OCI-LY7 (cell line): ENCODE measurements around the gene HSF2. TPM values are rescaled to one million over a fixed set of nuclear protein-coding genes. Genes with fewer than 3 reads are reported as not detected.

Source experiments
- BruUV-seq: library from RNA; stranded (reverse); fragments of 400-500 nt; replicated peaks from 2 replicates; lab custom pipeline; 2021; lab: Mats Ljungman, UMichigan
- CTCF ChIA-PET: fragments of 300-600 bp; sonication (Branson Sonifier 250); formaldehyde crosslinking; loops from one replicate; lab custom pipeline; 2022; ENCODE audit warnings: antibody characterized with exemption; ENCODE audit not compliant: unreplicated experiment; lab: Charles Lee
- POLR2A ChIA-PET: fragments of 300-600 bp; sonication (Branson Sonifier 250); formaldehyde crosslinking; loops from one replicate; lab custom pipeline; 2022; ENCODE audit warnings: antibody characterized with exemption; lab: Charles Lee
- DNase-seq: peaks from one replicate; pipeline ENCODE4 v3.0.0-alpha.2; 2015; ENCODE audit warnings: low spot score
- H2AFZ ChIP-seq: fragments of 200-600 bp; sonication (generic), shearing (Covaris generic); 2 replicates; pipeline ENCODE4 v1.6.1; 2014; ENCODE audit warnings: mild to moderate bottlenecking, antibody characterized with exemption, low read length, moderate library complexity
- H3K27ac ChIP-seq: fragments of 200-600 bp; sonication (generic); 2 replicates; pipeline ENCODE4 v1.5.1; 2014; ENCODE audit warnings: mixed run types, low read depth, mild to moderate bottlenecking, moderate library complexity, low read length, inconsistent platforms; ENCODE audit not compliant: poor library complexity, severe bottlenecking
- H3K36me3 ChIP-seq: fragments of 200-600 bp; sonication (generic); 2 replicates; pipeline ENCODE4 v1.6.1; 2014; ENCODE audit warnings: mild to moderate bottlenecking, antibody characterized with exemption, low read length, moderate library complexity, mixed read lengths; ENCODE audit not compliant: insufficient read depth
- H3K4me1 ChIP-seq: fragments of 200-600 bp; sonication (generic); 2 replicates; pipeline ENCODE4 v1.5.1; 2014; ENCODE audit warnings: mild to moderate bottlenecking, low read length; ENCODE audit not compliant: insufficient read depth, poor library complexity, severe bottlenecking
- H3K4me2 ChIP-seq: fragments of 200-600 bp; sonication (generic); 2 replicates; pipeline ENCODE4 v1.6.1; 2014; ENCODE audit warnings: mild to moderate bottlenecking, low read length
- H3K4me3 ChIP-seq: fragments of 200-600 bp; sonication (generic); 2 replicates; pipeline ENCODE4 v1.5.1; 2014; ENCODE audit warnings: mild to moderate bottlenecking, low read depth, low read length; ENCODE audit not compliant: poor library complexity, severe bottlenecking
- H3K79me2 ChIP-seq: fragments of 200-600 bp; sonication (generic); 2 replicates; pipeline ENCODE4 v1.6.1; 2016; ENCODE audit warnings: low read depth, mild to moderate bottlenecking, low read length, moderate library complexity, mixed read lengths; ENCODE audit not compliant: insufficient read depth
- H3K9me2 ChIP-seq: fragments of 200-600 bp; sonication (generic); 2 replicates; pipeline ENCODE4 v1.6.1; 2016; ENCODE audit warnings: mild to moderate bottlenecking, low read length, mixed read lengths; ENCODE audit not compliant: insufficient read depth
- H3K9me3 ChIP-seq: fragments of 200-600 bp; sonication (generic); 2 replicates; pipeline ENCODE4 v1.6.1; 2014; ENCODE audit warnings: mild to moderate bottlenecking, mixed run types, low read length, mixed read lengths
- H4K20me1 ChIP-seq: fragments of 200-600 bp; sonication (generic); 2 replicates; pipeline ENCODE4 v1.6.1; 2014; ENCODE audit warnings: mild to moderate bottlenecking, antibody characterized with exemption, low read length, moderate library complexity, mixed read lengths; ENCODE audit not compliant: insufficient read depth
- EZH2phosphoT487 ChIP-seq: fragments of 200-600 bp; sonication (generic); IDR thresholded peaks from 2 replicates; pipeline ENCODE4 v1.6.1; 2018; ENCODE audit warnings: low read depth, borderline replicate concordance, mild to moderate bottlenecking, mixed run types, antibody characterized with exemption, low read length, moderate library complexity, mixed read lengths
- intact Hi-C: fragments of 100-400 bp; cut with micrococcal nuclease; formaldehyde crosslinking; loops from one replicate; pipeline ENCODE4 v1.10.0; 2022; ENCODE audit not compliant: unreplicated experiment
- total RNA-seq, 2 experiments: library from RNA; depleted of rRNA in 1 of 2; stranded (reverse); fragments of >200 nt in 1 of 2; shearing (Covaris generic) in 1 of 2; gene quantifications; 2 replicates each; pipeline ENCODE4 v1.2.3, GENCODE V29; 2014 to 2022
- TF ChIP-seq, protein P1 (sequence below): fragments of 200-600 bp; sonication (generic); conservative IDR thresholded peaks from 2 replicates; pipeline ENCODE4 v1.5.1; 2014; ENCODE audit warnings: mild to moderate bottlenecking, antibody characterized with exemption, low read length, moderate library complexity, mixed read lengths

Gene HSF2
- total RNA-seq, 2 experiments from 2014 or later = 12.1 to 29.6 TPM

GRCh38 chr6:122472022-122472340 is 72.5 kb downstream of the HSF2 start:
- BruUV-seq = no TSS peak
- peaks cover 52% of the 10 kb centered on the region for H3K79me2 ChIP-seq
- TF ChIP-seq, protein P1, sequence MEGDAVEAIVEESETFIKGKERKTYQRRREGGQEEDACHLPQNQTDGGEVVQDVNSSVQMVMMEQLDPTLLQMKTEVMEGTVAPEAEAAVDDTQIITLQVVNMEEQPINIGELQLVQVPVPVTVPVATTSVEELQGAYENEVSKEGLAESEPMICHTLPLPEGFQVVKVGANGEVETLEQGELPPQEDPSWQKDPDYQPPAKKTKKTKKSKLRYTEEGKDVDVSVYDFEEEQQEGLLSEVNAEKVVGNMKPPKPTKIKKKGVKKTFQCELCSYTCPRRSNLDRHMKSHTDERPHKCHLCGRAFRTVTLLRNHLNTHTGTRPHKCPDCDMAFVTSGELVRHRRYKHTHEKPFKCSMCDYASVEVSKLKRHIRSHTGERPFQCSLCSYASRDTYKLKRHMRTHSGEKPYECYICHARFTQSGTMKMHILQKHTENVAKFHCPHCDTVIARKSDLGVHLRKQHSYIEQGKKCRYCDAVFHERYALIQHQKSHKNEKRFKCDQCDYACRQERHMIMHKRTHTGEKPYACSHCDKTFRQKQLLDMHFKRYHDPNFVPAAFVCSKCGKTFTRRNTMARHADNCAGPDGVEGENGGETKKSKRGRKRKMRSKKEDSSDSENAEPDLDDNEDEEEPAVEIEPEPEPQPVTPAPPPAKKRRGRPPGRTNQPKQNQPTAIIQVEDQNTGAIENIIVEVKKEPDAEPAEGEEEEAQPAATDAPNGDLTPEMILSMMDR = no peak
- TF ChIP-seq EZH2phosphoT487 = no peak
- 0 out of 2 replicates have a peak, but pooled peaks cover 5% of the 10 kb centered on the region for H4K20me1 ChIP-seq
- ChIA-PET POLR2A (interaction anchor here (0.7 to 2.4 kb wide), 5 partner anchors 18 to 388 kb away, joined by 3 to 7 read pairs (median 5); no protein-coding TSS in a partner anchor), CTCF (no interaction called here)
- peak overlapping the region; percentile 59 for H3K27ac ChIP-seq
- peak overlapping the region; percentile 97 for H2AFZ ChIP-seq
- no peaks in the 10 kb centered on the region for H3K9me2 ChIP-seq
- no peak for DNase-seq
- no peaks in the 10 kb centered on the region for H3K9me3 ChIP-seq
- peak overlapping the region; percentile 86 for H3K4me2 ChIP-seq
- intact Hi-C loops = no loop called here
- H3K36me3 ChIP-seq = peaks cover 2% of the 10 kb centered on the region; the same call in 1 of the 2 replicates
- H3K4me1 ChIP-seq = peaks cover 13% of the 10 kb centered on the region
- peak overlapping the region; percentile 88 for H3K4me3 ChIP-seq

DNA sequence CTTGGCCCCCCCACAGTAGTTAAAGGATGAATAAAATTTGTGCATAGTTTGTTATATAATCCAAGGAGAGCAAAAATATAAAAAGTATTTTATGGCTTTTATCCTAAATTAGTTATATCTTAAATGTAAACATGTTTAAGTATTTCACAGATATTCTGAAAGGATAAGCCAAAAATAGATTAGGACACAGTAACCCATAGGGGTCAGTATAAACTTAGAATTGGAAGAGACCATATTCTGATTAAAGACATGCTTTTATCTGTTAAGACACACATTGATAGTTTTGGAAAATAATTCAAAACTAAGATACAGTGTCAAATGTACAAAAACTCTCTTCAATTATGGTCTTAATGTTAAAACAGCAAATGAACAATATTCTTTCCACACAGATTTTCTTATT is 76.7 kb downstream of the HSF2 start:
- Histone ChIP-seq H3K79me2 (peaks cover 11% of the 10 kb centered on the region; the same call in 1 of the 2 replicates), H3K4me1 (peaks cover 6% of the 10 kb centered on the region), H4K20me1 (no peaks in the 10 kb centered on the region), H3K27ac (no peak overlapping the region), H3K4me3 (no peak overlapping the region), H3K36me3 (no peaks in the 10 kb centered on the region), H3K9me2 (no peaks in the 10 kb centered on the region), H2AFZ (no peak overlapping the region), H3K4me2 (no peak overlapping the region), H3K9me3 (no peaks in the 10 kb centered on the region)
- no TSS peak for BruUV-seq
- TF ChIP-seq EZH2phosphoT487 = no peak
- TF ChIP-seq, protein P1 = peak; percentile 74
- ChIA-PET CTCF (no interaction called here), POLR2A (no interaction called here)
- peak; percentile 34 for DNase-seq
- intact Hi-C loops = no loop called here

DNA sequence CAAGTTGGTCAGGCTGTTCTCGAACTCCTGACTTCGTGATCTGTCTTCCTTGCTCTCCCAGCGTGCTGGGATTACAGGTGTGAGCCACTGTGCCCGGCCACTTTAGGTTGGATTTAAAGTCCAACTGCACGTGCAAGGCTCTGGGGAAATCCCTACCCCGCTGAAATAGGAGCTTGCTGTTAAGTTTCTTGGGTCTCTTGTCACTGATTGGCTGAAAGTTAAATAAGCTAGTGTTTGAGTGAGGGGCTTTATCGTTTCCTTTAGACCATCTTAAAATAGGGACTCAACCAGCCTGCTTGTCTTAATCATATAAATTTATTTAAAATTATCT is 83.3 kb downstream of the HSF2 start:
- CTCF ChIA-PET = no interaction called here
- POLR2A ChIA-PET = interaction anchor here (0.7 kb wide), 1 partner anchor 344 kb away, joined by 4 read pairs; no protein-coding TSS in a partner anchor
- H3K79me2 ChIP-seq = no peaks in the 10 kb centered on the region

More for the DNA sequence above, 83.3 kb downstream of the HSF2 start:
- H3K4me3 ChIP-seq = no peak overlapping the region
- H3K36me3 ChIP-seq = no peaks in the 10 kb centered on the region
- DNase-seq = no peak
- intact Hi-C loops = no loop called here
- no peak overlapping the region for H3K4me2 ChIP-seq
- no TSS peak for BruUV-seq
- H3K4me1 ChIP-seq = no peaks in the 10 kb centered on the region
- no peaks in the 10 kb centered on the region for H3K9me3 ChIP-seq
- TF ChIP-seq EZH2phosphoT487 = no peak
- TF ChIP-seq, protein P1 = no peak
- H3K27ac ChIP-seq = no peak overlapping the region
- H2AFZ ChIP-seq = no peak overlapping the region
- H3K9me2 ChIP-seq = no peaks in the 10 kb centered on the region
- no peaks in the 10 kb centered on the region for H4K20me1 ChIP-seq
